ENCODE results near the gene MXD1.

GRCh38 chr2:69989441-69990105, 74.7 kb downstream of the MXD1 start:
- TF ChIP-seq EP300 (IDR thresholded peaks at IDR 0.05) (no peak), CTCF (IDR thresholded peaks at IDR 0.05) (no peak), POLR2A (IDR thresholded peaks at IDR 0.05) (no peak), POLR2AphosphoS5 (IDR thresholded peaks at IDR 0.05) (no peak)
